ENCODE results near the gene OSBPL7.

Gene OSBPL7

DNA sequence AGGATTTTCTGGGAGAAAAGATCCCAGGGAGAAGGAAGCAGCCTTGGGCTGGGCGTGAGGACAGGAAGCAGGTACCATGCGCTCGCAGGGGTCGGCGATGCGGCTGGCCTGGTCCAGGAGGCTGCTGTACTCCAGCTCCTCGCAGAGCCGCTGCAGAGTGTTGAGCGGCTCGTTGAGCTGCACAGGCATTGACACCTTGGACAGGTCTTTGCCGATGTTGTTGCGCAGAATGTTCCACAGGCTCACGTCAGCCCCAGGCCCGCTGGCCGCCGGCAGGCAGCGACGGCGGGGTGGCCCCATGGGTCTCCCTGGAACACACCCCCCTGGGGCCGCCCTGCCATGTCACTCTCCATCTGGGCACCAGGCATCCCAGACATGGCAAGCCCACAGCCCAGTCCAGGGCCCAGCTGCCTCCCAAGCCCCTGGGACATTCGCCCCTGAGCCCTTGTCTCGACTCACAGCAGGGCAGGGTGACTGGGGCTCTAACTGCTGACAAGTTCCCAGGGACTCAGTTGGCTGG lies 8.0 kb downstream of the OSBPL7 start:
- TF ChIP-seq, protein P1, sequence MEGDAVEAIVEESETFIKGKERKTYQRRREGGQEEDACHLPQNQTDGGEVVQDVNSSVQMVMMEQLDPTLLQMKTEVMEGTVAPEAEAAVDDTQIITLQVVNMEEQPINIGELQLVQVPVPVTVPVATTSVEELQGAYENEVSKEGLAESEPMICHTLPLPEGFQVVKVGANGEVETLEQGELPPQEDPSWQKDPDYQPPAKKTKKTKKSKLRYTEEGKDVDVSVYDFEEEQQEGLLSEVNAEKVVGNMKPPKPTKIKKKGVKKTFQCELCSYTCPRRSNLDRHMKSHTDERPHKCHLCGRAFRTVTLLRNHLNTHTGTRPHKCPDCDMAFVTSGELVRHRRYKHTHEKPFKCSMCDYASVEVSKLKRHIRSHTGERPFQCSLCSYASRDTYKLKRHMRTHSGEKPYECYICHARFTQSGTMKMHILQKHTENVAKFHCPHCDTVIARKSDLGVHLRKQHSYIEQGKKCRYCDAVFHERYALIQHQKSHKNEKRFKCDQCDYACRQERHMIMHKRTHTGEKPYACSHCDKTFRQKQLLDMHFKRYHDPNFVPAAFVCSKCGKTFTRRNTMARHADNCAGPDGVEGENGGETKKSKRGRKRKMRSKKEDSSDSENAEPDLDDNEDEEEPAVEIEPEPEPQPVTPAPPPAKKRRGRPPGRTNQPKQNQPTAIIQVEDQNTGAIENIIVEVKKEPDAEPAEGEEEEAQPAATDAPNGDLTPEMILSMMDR (conservative IDR thresholded peaks at IDR 0.05) = no peak
- no peak overlapping the region for H3K27ac ChIP-seq

DNA sequence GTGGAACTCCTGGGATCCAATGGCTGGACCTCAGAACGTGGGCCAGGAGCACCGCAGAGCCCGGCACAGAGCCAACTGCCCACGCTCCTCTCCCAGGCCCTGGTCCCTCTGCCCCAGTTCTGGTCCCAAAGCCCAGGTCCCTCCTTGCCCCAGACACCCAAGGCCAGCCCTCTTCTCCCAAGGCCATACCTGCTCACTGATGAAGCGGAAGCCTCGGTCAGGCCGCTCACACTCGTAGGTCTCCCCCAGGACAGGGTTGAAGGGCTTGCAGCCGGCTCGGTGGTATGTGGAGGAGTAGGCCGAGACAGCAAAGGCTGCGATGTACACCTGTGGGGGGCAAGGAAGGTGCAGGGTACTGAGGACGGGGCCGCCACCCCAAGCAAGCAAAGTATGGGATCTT lies 8.5 kb downstream of the OSBPL7 start:
- H3K27ac ChIP-seq = no peak overlapping the region
- TF ChIP-seq, protein P1 (conservative IDR thresholded peaks at IDR 0.05) = no peak

DNA sequence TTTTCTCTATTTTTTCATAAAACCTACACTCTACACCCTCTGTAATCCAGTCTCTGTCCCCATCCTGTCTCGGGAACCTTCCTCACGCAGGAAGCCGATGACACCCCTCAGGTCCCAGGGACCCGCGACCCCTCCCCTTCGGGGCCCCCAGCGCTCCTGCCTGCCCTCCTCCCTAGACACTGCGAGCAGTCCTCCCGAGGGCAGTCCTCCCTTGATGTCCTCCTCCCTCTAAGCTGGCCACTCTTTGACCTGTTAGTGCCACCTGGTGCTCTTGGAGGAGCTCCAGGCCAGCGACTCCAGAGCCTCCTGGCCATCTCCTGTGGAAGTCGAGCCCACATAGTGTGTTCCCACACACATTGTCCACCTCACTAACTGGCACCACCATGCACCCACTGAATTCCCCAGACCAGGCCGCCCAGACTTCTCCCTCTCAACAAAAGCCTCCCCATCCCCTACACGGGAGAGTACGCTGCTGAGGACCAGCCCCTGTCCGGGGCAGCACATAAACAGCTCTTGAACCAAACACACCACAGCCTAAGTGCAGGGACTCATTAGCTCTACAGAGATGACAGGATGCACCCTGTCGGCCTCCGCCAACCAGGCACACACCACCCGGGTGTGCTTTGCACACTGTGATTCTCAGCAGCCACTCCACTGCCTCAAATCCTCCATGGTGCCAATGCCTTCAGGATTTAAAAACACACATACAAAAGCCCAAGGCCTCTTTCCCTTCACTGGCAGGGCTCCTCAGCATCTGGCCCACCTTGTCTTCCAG lies 9.3 kb downstream of the OSBPL7 start:
- TF ChIP-seq, protein P1 (conservative IDR thresholded peaks at IDR 0.05) = no peak
- no peak overlapping the region for H3K27ac ChIP-seq

DNA sequence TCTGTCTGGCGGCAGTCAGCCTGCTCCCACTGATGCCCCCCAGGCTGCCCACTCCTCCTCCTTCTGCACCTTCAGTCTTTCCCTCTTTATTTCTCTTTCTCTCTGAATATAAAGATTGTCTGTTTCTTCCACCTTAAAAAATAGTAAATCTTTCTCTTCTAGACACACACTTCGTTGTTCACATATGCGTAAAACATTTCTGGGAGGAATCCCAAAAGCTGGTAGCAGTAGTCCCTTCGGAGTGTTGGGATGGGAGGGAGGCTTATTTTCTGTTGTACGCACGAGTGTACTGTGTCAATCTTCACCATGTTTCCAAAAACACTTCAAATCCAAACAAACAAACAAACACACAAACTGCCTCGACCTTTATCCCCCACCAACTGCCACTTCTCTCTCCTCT lies 9.9 kb downstream of the OSBPL7 start:
- H3K27ac ChIP-seq = peak overlapping the region; percentile 59; the same call in 1 of the 2 replicates
- TF ChIP-seq, protein P1 (conservative IDR thresholded peaks at IDR 0.05) = no peak

DNA sequence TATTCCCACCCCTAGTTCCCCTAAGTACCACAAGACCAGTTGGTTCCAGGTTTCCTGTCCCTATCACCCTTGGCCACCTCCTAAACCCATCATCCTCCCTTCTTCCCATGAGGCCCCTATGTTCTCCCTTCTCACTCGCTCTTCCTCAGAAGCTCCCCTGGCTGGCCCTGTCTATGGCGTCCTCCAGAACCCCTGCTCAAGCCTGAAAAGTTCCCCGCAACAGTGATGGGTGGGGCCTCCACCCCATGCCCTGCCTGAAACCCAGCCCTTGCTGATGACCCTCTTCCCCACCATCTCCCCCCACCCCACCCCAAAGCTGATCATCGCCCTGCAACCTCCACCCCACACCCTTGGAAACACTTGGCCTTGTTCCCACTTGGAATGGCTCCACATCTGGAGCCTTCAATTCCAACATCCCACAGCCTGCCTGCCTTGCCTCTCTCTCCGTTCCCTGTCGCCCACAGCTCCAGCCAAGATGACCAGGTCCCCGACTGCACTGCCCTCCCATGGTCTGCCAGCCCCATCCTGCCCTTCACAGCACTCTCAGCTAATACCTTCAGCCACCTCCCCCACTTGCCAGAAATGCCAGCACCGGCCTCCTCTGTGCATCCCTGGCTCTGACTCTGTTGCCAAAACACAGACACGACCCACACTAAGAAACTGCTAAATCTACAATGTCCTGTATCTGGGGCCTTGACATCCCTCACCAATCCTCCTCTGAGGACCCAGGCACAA lies 10.5 kb downstream of the OSBPL7 start:
- H3K27ac ChIP-seq = peak overlapping the region; percentile 59
- TF ChIP-seq, protein P1 (conservative IDR thresholded peaks at IDR 0.05) = no peak

DNA sequence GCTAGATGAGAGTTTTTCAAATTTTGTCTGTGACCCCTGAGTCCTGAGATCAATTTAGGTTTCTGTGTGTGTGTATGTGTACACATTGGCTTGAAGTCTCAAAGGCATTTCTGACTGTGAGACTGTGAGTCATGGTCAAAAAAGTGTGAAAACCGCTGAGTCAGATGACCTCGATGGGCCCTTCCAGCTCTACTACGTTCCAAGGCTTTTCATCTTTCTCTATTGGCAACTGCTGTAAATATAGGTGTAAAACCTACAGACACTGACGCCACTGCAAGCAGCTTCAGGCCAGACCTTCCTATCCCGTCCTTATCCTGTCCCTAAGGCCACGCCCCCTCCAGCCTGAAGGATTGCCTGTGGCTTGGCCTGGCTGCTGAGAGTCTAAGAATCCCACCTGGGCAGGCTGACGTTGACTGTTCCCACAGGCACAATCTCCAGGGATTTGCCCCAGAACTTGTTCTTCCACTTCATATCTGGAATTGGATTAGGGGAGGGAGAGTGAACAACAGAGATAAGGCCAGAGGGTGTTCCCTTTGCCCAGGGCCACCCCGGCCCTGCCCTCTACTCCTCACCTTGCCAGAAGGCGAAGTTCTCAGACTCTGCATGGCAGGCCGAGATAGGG lies 11.3 kb downstream of the OSBPL7 start:
- TF ChIP-seq, protein P1 (conservative IDR thresholded peaks at IDR 0.05) = no peak
- peak overlapping the region; percentile 59 for H3K27ac ChIP-seq

All from VCaP (cell line).